CD1c-positive myeloid dendritic cell (primary cell): ENCODE measurements around the gene KLHDC9.
A peak's percentile ranks its signal among the peaks of the same experiment; 100 is the strongest.

Experiments
- DNase-seq: peaks from one replicate; pipeline ENCODE4 v3.0.0-alpha.2; 2016; ENCODE audit errors: extremely low spot score

Gene KLHDC9

GRCh38 chr1:161076410-161076809 is 21.8 kb upstream of the KLHDC9 start:
- no peak for DNase-seq

- DNase-seq, result no peak
Observed at GRCh38 chr1:161077426-161077825, 20.7 kb upstream of the KLHDC9 start.

- no peak for DNase-seq
Observed at GRCh38 chr1:161079436-161080110, 18.6 kb upstream of the KLHDC9 start.

GRCh38 chr1:161080441-161081405 is 17.4 kb upstream of the KLHDC9 start:
- no peak for DNase-seq

- no peak for DNase-seq
Observed at GRCh38 chr1:161081519-161081918, 16.6 kb upstream of the KLHDC9 start.

GRCh38 chr1:161082483-161082882 is 15.7 kb upstream of the KLHDC9 start:
- DNase-seq, result no peak

- DNase-seq, result peak; percentile 91
Observed at GRCh38 chr1:161082996-161083747, 15.0 kb upstream of the KLHDC9 start.

GRCh38 chr1:161083748-161084596 is 14.2 kb upstream of the KLHDC9 start:
- peak; percentile 30 for DNase-seq

- no peak for DNase-seq
Observed at GRCh38 chr1:161084597-161084988, 13.6 kb upstream of the KLHDC9 start.

GRCh38 chr1:161085165-161085564 is 13.0 kb upstream of the KLHDC9 start:
- no peak for DNase-seq

- DNase-seq, result no peak
Observed at GRCh38 chr1:161086457-161086856, 11.7 kb upstream of the KLHDC9 start.

GRCh38 chr1:161088587-161089110 is 9.5 kb upstream of the KLHDC9 start:
- DNase-seq, result peak; percentile 21

GRCh38 chr1:161089251-161089924 is 8.8 kb upstream of the KLHDC9 start, which contains the start of gene NECTIN4:
TSS of gene NECTIN4 (minus strand) at chr1:161089558. CDS start at chr1:161089296, 262 bp downstream.
- DNase-seq, result peak; percentile 56

GRCh38 chr1:161089938-161090337 is 8.2 kb upstream of the KLHDC9 start:
- DNase-seq, result no peak

- no peak for DNase-seq
Observed at GRCh38 chr1:161090617-161091016, 7.5 kb upstream of the KLHDC9 start.

- DNase-seq, result no peak
Observed at GRCh38 chr1:161091093-161091492, 7.1 kb upstream of the KLHDC9 start.

GRCh38 chr1:161091796-161092507 is 6.2 kb upstream of the KLHDC9 start:
- no peak for DNase-seq

- no peak for DNase-seq
Observed at GRCh38 chr1:161092621-161093028, 5.5 kb upstream of the KLHDC9 start.

GRCh38 chr1:161094481-161094880 is 3.7 kb upstream of the KLHDC9 start:
- DNase-seq, result no peak

- DNase-seq, result no peak
Observed at GRCh38 chr1:161095230-161095629, 2.9 kb upstream of the KLHDC9 start.
